HEK293 (cell line): ENCODE data around the gene P2RY11.

Source experiments
- GLI4 ChIP-seq: fragments of 450-650 bp; formaldehyde crosslinking; IDR thresholded peaks from 2 replicates; pipeline ENCODE4 v1.5.1; 2016; ENCODE audit warnings: missing biosample characterization, missing genetic modification characterization
- GLIS1 ChIP-seq: fragments of 450-650 bp; formaldehyde crosslinking; IDR thresholded peaks from 2 replicates; pipeline ENCODE4 v1.5.1; 2016; ENCODE audit warnings: missing biosample characterization, missing genetic modification characterization
- KLF1 ChIP-seq: fragments of 450-650 bp; formaldehyde crosslinking; IDR thresholded peaks from 2 replicates; pipeline ENCODE4 v1.5.1; 2016; ENCODE audit warnings: missing biosample characterization, missing genetic modification characterization
- KLF9 ChIP-seq: fragments of 450-650 bp; formaldehyde crosslinking; IDR thresholded peaks from 2 replicates; pipeline ENCODE4 v1.5.1; 2016; ENCODE audit warnings: missing biosample characterization, missing genetic modification characterization, low read depth
- MYNN ChIP-seq: fragments of 450-650 bp; formaldehyde crosslinking; IDR thresholded peaks from 2 replicates; pipeline ENCODE4 v1.5.1; 2016; ENCODE audit warnings: missing biosample characterization, missing genetic modification characterization, borderline replicate concordance
- OVOL3 ChIP-seq: fragments of 450-650 bp; formaldehyde crosslinking; IDR thresholded peaks from 2 replicates; pipeline ENCODE4 v1.5.1; 2016; ENCODE audit warnings: missing biosample characterization, missing genetic modification characterization
- PRDM1 ChIP-seq: fragments of 450-650 bp; formaldehyde crosslinking; IDR thresholded peaks from 2 replicates; pipeline ENCODE4; 2016; ENCODE audit warnings: missing biosample characterization, missing genetic modification characterization
- SCRT2 ChIP-seq: fragments of 450-650 bp; formaldehyde crosslinking; IDR thresholded peaks from 2 replicates; pipeline ENCODE4 v1.5.1; 2016; ENCODE audit warnings: missing biosample characterization, missing genetic modification characterization
- SETDB1 ChIP-seq: IDR thresholded peaks from one replicate; pipeline ENCODE4 v1.6.1; 2017; ENCODE audit warnings: mild to moderate bottlenecking, low read length, moderate library complexity, mixed read lengths; ENCODE audit not compliant: insufficient read length
- SP7 ChIP-seq: fragments of 450-650 bp; formaldehyde crosslinking; IDR thresholded peaks from 2 replicates; pipeline ENCODE4 v1.5.1; 2016; ENCODE audit warnings: missing biosample characterization, missing genetic modification characterization
- WT1 ChIP-seq: fragments of 450-650 bp; formaldehyde crosslinking; IDR thresholded peaks from 2 replicates; pipeline ENCODE4 v1.5.1; 2016; ENCODE audit warnings: missing biosample characterization, missing genetic modification characterization
- YY2 ChIP-seq: fragments of 450-650 bp; formaldehyde crosslinking; IDR thresholded peaks from 2 replicates; pipeline ENCODE4 v1.5.1; 2016; ENCODE audit warnings: missing biosample characterization, missing genetic modification characterization
- ZBTB17 ChIP-seq: fragments of 450-650 bp; formaldehyde crosslinking; IDR thresholded peaks from 2 replicates; pipeline ENCODE4 v1.5.1; 2016; ENCODE audit warnings: missing biosample characterization, missing genetic modification characterization
- ZBTB20 ChIP-seq: fragments of 450-650 bp; formaldehyde crosslinking; IDR thresholded peaks from 2 replicates; pipeline ENCODE4 v1.5.1; 2016; ENCODE audit warnings: missing biosample characterization, missing genetic modification characterization
- ZFP3 ChIP-seq: fragments of 450-650 bp; formaldehyde crosslinking; IDR thresholded peaks from 2 replicates; pipeline ENCODE4 v1.5.1; 2016; ENCODE audit warnings: low read depth, missing biosample characterization, missing genetic modification characterization
- ZFP37 ChIP-seq: fragments of 450-650 bp; formaldehyde crosslinking; IDR thresholded peaks from 2 replicates; pipeline ENCODE4 v1.5.1; 2016; ENCODE audit warnings: missing biosample characterization, missing genetic modification characterization
- ZIC2 ChIP-seq: fragments of 450-650 bp; formaldehyde crosslinking; IDR thresholded peaks from 2 replicates; pipeline ENCODE4 v1.5.1; 2016; ENCODE audit warnings: missing biosample characterization, missing genetic modification characterization
- ZNF121 ChIP-seq: fragments of 450-650 bp; formaldehyde crosslinking; IDR thresholded peaks from 2 replicates; pipeline ENCODE4 v1.5.1; 2016; ENCODE audit warnings: missing biosample characterization, missing genetic modification characterization
- ZNF138 ChIP-seq: fragments of 450-650 bp; formaldehyde crosslinking; IDR thresholded peaks from 2 replicates; pipeline ENCODE4 v1.5.1; 2016; ENCODE audit warnings: missing biosample characterization, missing genetic modification characterization, borderline replicate concordance
- ZNF174 ChIP-seq: fragments of 450-650 bp; formaldehyde crosslinking; IDR thresholded peaks from 2 replicates; pipeline ENCODE4 v1.5.0; 2017; ENCODE audit warnings: missing biosample characterization, mild to moderate bottlenecking, missing genetic modification characterization
- ZNF175 ChIP-seq: fragments of 450-650 bp; formaldehyde crosslinking; IDR thresholded peaks from 2 replicates; pipeline ENCODE4 v1.5.1; 2016; ENCODE audit warnings: missing biosample characterization, missing genetic modification characterization
- ZNF202 ChIP-seq: fragments of 450-650 bp; formaldehyde crosslinking; IDR thresholded peaks from 2 replicates; pipeline ENCODE4 v1.5.1; 2016; ENCODE audit warnings: missing biosample characterization, missing genetic modification characterization, borderline replicate concordance
- ZNF221 ChIP-seq: fragments of 450-650 bp; formaldehyde crosslinking; IDR thresholded peaks from 2 replicates; pipeline ENCODE4 v1.5.1; 2017; ENCODE audit warnings: missing biosample characterization, missing genetic modification characterization, borderline replicate concordance
- ZNF24 ChIP-seq: fragments of 450-650 bp; formaldehyde crosslinking; IDR thresholded peaks from 2 replicates; pipeline ENCODE4 v1.5.1; 2016; ENCODE audit warnings: missing biosample characterization, missing genetic modification characterization
- ZNF366 ChIP-seq: fragments of 450-650 bp; formaldehyde crosslinking; conservative IDR thresholded peaks from 2 replicates; pipeline ENCODE4 v1.5.1; 2016; ENCODE audit warnings: missing biosample characterization, missing genetic modification characterization
- ZNF391 ChIP-seq: fragments of 450-650 bp; formaldehyde crosslinking; IDR thresholded peaks from 2 replicates; pipeline ENCODE4 v1.5.1; 2016; ENCODE audit warnings: low read depth, missing biosample characterization, missing genetic modification characterization, borderline replicate concordance
- ZNF404 ChIP-seq: fragments of 450-650 bp; formaldehyde crosslinking; IDR thresholded peaks from 2 replicates; pipeline ENCODE4 v1.5.1; 2017; ENCODE audit warnings: missing biosample characterization, missing genetic modification characterization
- ZNF544 ChIP-seq: fragments of 450-650 bp; formaldehyde crosslinking; IDR thresholded peaks from 2 replicates; pipeline ENCODE4 v1.5.0; 2017; ENCODE audit warnings: missing biosample characterization, missing genetic modification characterization
- ZNF549 ChIP-seq: fragments of 450-650 bp; IDR thresholded peaks from 2 replicates; pipeline ENCODE4 v1.5.1; 2018; ENCODE audit warnings: missing biosample characterization, missing genetic modification characterization, mild to moderate bottlenecking, inconsistent platforms, moderate library complexity
- ZNF580 ChIP-seq: fragments of 450-650 bp; formaldehyde crosslinking; IDR thresholded peaks from 2 replicates; pipeline ENCODE4 v1.5.1; 2016; ENCODE audit warnings: missing biosample characterization, missing genetic modification characterization
- ZNF623 ChIP-seq: fragments of 450-650 bp; formaldehyde crosslinking; IDR thresholded peaks from 2 replicates; pipeline ENCODE4 v1.5.1; 2016; ENCODE audit warnings: missing biosample characterization, missing genetic modification characterization
- ZNF629 ChIP-seq: fragments of 450-650 bp; formaldehyde crosslinking; IDR thresholded peaks from 2 replicates; pipeline ENCODE4 v1.5.1; 2017; ENCODE audit warnings: missing biosample characterization, missing genetic modification characterization
- ZNF654 ChIP-seq: fragments of 450-650 bp; formaldehyde crosslinking; IDR thresholded peaks from 2 replicates; pipeline ENCODE4 v1.5.1; 2016; ENCODE audit warnings: low read depth, missing biosample characterization, missing genetic modification characterization
- ZNF670 ChIP-seq: fragments of 450-650 bp; formaldehyde crosslinking; IDR thresholded peaks from 2 replicates; pipeline ENCODE4 v1.5.1; 2016; ENCODE audit warnings: missing biosample characterization, missing genetic modification characterization, low read depth
- TF ChIP-seq, protein P1 (sequence below): fragments of 450-650 bp; formaldehyde crosslinking; IDR thresholded peaks from 2 replicates; pipeline ENCODE4 v1.5.0; 2017; ENCODE audit warnings: missing biosample characterization, missing genetic modification characterization, borderline replicate concordance
- TF ChIP-seq, protein P2 (sequence below): fragments of 450-650 bp; formaldehyde crosslinking; IDR thresholded peaks from 2 replicates; pipeline ENCODE4 v1.5.1; 2016; ENCODE audit warnings: missing biosample characterization, missing genetic modification characterization, low read depth
- TF ChIP-seq, protein P3 (sequence below): fragments of 450-650 bp; formaldehyde crosslinking; IDR thresholded peaks from 2 replicates; pipeline ENCODE4 v1.5.1; 2017; ENCODE audit warnings: missing biosample characterization, missing genetic modification characterization

The P2RY11 gene

GRCh38 chr19:10112895-10113591, 1.6 kb downstream of the P2RY11 start (continued):
- TF ChIP-seq, protein P1, sequence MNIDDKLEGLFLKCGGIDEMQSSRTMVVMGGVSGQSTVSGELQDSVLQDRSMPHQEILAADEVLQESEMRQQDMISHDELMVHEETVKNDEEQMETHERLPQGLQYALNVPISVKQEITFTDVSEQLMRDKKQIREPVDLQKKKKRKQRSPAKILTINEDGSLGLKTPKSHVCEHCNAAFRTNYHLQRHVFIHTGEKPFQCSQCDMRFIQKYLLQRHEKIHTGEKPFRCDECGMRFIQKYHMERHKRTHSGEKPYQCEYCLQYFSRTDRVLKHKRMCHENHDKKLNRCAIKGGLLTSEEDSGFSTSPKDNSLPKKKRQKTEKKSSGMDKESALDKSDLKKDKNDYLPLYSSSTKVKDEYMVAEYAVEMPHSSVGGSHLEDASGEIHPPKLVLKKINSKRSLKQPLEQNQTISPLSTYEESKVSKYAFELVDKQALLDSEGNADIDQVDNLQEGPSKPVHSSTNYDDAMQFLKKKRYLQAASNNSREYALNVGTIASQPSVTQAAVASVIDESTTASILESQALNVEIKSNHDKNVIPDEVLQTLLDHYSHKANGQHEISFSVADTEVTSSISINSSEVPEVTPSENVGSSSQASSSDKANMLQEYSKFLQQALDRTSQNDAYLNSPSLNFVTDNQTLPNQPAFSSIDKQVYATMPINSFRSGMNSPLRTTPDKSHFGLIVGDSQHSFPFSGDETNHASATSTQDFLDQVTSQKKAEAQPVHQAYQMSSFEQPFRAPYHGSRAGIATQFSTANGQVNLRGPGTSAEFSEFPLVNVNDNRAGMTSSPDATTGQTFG (tag by site-specific recombination): no peak
- TF ChIP-seq ZBTB20 (tag by site-specific recombination) (no peak), ZNF366 (no peak), ZNF391 (tag by site-specific recombination) (no peak), ZNF580 (no peak), ZNF138 (tag by site-specific recombination) (no peak), ZIC2 (tag by site-specific recombination) (peak; percentile 40; the same call in 1 of the 2 replicates), OVOL3 (tag by site-specific recombination) (no peak), KLF1 (tag by site-specific recombination) (peak; percentile 48; the same call in 1 of the 2 replicates), GLIS1 (tag by site-specific recombination) (peak; percentile 91), ZBTB17 (tag by site-specific recombination) (peak; percentile 39; the same call in 1 of the 2 replicates), SETDB1 (no peak), SCRT2 (tag by site-specific recombination) (no peak), ZNF175 (no peak), ZNF221 (tag by site-specific recombination) (no peak), ZNF623 (tag by site-specific recombination) (no peak), ZNF202 (tag by site-specific recombination) (no peak), ZFP37 (tag by site-specific recombination) (peak; percentile 53), ZNF121 (tag by site-specific recombination) (peak; percentile 16; the same call in 1 of the 2 replicates), ZNF24 (tag by site-specific recombination) (no peak), ZNF404 (no peak), YY2 (no peak), WT1 (tag by site-specific recombination) (no peak), GLI4 (0 out of 2 replicates have a peak, but pooled peaks have one; percentile 44), PRDM1 (tag by site-specific recombination) (peak; percentile 6; the same call in 1 of the 2 replicates), KLF9 (tag by site-specific recombination) (no peak), ZNF549 (no peak), ZNF654 (tag by site-specific recombination) (peak; percentile 27; the same call in 1 of the 2 replicates), ZNF174 (tag by site-specific recombination) (no peak), ZNF629 (tag by site-specific recombination) (peak; percentile 19; the same call in 1 of the 2 replicates), ZNF670 (tag by site-specific recombination) (no peak), SP7 (tag by site-specific recombination) (peak; percentile 43; the same call in 1 of the 2 replicates), ZFP3 (tag by site-specific recombination) (no peak), ZNF544 (tag by site-specific recombination) (no peak), MYNN (tag by site-specific recombination) (no peak)
- TF ChIP-seq, protein P2, sequence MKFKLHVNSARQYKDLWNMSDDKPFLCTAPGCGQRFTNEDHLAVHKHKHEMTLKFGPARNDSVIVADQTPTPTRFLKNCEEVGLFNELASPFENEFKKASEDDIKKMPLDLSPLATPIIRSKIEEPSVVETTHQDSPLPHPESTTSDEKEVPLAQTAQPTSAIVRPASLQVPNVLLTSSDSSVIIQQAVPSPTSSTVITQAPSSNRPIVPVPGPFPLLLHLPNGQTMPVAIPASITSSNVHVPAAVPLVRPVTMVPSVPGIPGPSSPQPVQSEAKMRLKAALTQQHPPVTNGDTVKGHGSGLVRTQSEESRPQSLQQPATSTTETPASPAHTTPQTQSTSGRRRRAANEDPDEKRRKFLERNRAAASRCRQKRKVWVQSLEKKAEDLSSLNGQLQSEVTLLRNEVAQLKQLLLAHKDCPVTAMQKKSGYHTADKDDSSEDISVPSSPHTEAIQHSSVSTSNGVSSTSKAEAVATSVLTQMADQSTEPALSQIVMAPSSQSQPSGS (tag by site-specific recombination): no peak
- TF ChIP-seq, protein P3, sequence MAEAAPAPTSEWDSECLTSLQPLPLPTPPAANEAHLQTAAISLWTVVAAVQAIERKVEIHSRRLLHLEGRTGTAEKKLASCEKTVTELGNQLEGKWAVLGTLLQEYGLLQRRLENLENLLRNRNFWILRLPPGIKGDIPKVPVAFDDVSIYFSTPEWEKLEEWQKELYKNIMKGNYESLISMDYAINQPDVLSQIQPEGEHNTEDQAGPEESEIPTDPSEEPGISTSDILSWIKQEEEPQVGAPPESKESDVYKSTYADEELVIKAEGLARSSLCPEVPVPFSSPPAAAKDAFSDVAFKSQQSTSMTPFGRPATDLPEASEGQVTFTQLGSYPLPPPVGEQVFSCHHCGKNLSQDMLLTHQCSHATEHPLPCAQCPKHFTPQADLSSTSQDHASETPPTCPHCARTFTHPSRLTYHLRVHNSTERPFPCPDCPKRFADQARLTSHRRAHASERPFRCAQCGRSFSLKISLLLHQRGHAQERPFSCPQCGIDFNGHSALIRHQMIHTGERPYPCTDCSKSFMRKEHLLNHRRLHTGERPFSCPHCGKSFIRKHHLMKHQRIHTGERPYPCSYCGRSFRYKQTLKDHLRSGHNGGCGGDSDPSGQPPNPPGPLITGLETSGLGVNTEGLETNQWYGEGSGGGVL (tag by site-specific recombination): 0 out of 2 replicates have a peak, but pooled peaks have one; percentile 41
